ENCODE results near the gene KLHDC1. TPM values are rescaled to one million over a fixed set of nuclear protein-coding genes. Genes with fewer than 3 reads are reported as not detected.

KLHDC1 gene
- total RNA-seq, 1 donor from 2014 or later = 6.9 TPM

- Mint-ChIP-seq H3K4me1 (no peaks in the 10 kb centered on the region), H3K27me3 (no peaks in the 10 kb centered on the region), H3K27ac (no peak overlapping the region), H3K4me3 (no peak overlapping the region), H3K36me3 (ENCODE audit: low read depth) (no peaks in the 10 kb centered on the region), H3K9me3 (peaks cover 2% of the 10 kb centered on the region)
- no peak for DNase-seq
- ATAC-seq (ENCODE audit: low read depth) = no peak
- no peak for TF ChIP-seq CTCF (IDR thresholded peaks at IDR 0.05)
- ChIA-PET POLR2A (no interaction called here), CTCF (no interaction called here)
- intact Hi-C loops (cut with micrococcal nuclease) = no loop called here
These were observed 22.4 kb upstream of the KLHDC1 start for GRCh38 chr14:49670475-49670874.

GRCh38 chr14:49673586-49673985 is 19.3 kb upstream of the KLHDC1 start:
- H3K36me3 Mint-ChIP-seq (ENCODE audit: low read depth) = no peaks in the 10 kb centered on the region
- CTCF ChIA-PET = no interaction called here

GRCh38 chr14:49677643-49678042 is 15.3 kb upstream of the KLHDC1 start:
- intact Hi-C loops (cut with micrococcal nuclease) = no loop called here
- no peak for TF ChIP-seq CTCF (IDR thresholded peaks at IDR 0.05)
- POLR2A ChIA-PET = interaction anchor here (1.2 kb wide), 1 partner anchor 15 kb away, joined by 3 read pairs; the partner anchor contains the start of gene KLHDC1
- H3K27ac Mint-ChIP-seq = no peak overlapping the region
- H3K27me3 Mint-ChIP-seq = no peaks in the 10 kb centered on the region
- no peak overlapping the region for H3K4me3 Mint-ChIP-seq
- ATAC-seq (ENCODE audit: low read depth) (no peak), DNase-seq (no peak)
- CTCF ChIA-PET = no interaction called here
- no peaks in the 10 kb centered on the region for H3K4me1 Mint-ChIP-seq
- peaks cover 1% of the 10 kb centered on the region for H3K36me3 Mint-ChIP-seq (ENCODE audit: low read depth)
- H3K9me3 Mint-ChIP-seq = peaks cover 2% of the 10 kb centered on the region

More at GRCh38 chr14:49673586-49673985, 19.3 kb upstream of the KLHDC1 start:
- Mint-ChIP-seq H3K9me3 (peaks cover 2% of the 10 kb centered on the region), H3K27ac (no peak overlapping the region), H3K27me3 (no peaks in the 10 kb centered on the region), H3K4me3 (no peak overlapping the region), H3K4me1 (no peaks in the 10 kb centered on the region)
- DNase-seq (no peak), ATAC-seq (ENCODE audit: low read depth) (no peak)
- TF ChIP-seq CTCF (IDR thresholded peaks at IDR 0.05) = no peak
- intact Hi-C loops (cut with micrococcal nuclease) = no loop called here
- POLR2A ChIA-PET = no interaction called here

GRCh38 chr14:49679271-49679670 is 13.6 kb upstream of the KLHDC1 start:
- POLR2A ChIA-PET = no interaction called here
- no peaks in the 10 kb centered on the region for H3K4me1 Mint-ChIP-seq
- CTCF ChIA-PET = no interaction called here

GRCh38 chr14:49686425-49686824 is 6.5 kb upstream of the KLHDC1 start:
- ChIA-PET POLR2A (interaction anchor here (0.6 to 3.1 kb wide), 2 partner anchors 82 to 177 kb away, joined by 3 to 38 read pairs; partner anchors contain the start of gene KLHDC2), CTCF (no interaction called here)
- intact Hi-C loops (cut with micrococcal nuclease) = no loop called here
- no peaks in the 10 kb centered on the region for H3K9me3 Mint-ChIP-seq
- DNase-seq (no peak), ATAC-seq (ENCODE audit: low read depth) (no peak)
- H3K36me3 Mint-ChIP-seq (ENCODE audit: low read depth) = peaks cover 6% of the 10 kb centered on the region
- peak overlapping the region; percentile 2 for H3K4me3 Mint-ChIP-seq
- H3K4me1 Mint-ChIP-seq = peaks cover 11% of the 10 kb centered on the region
- no peak for TF ChIP-seq CTCF (IDR thresholded peaks at IDR 0.05)
- H3K27ac Mint-ChIP-seq = no peak overlapping the region
- no peaks in the 10 kb centered on the region for H3K27me3 Mint-ChIP-seq

More at GRCh38 chr14:49679271-49679670, 13.6 kb upstream of the KLHDC1 start:
- H3K36me3 Mint-ChIP-seq (ENCODE audit: low read depth) = peaks cover 2% of the 10 kb centered on the region
- H3K27me3 Mint-ChIP-seq = no peaks in the 10 kb centered on the region
- H3K27ac Mint-ChIP-seq = no peak overlapping the region
- peaks cover under 1% of the 10 kb centered on the region for H3K9me3 Mint-ChIP-seq
- H3K4me3 Mint-ChIP-seq = no peak overlapping the region
- ATAC-seq (ENCODE audit: low read depth) (no peak), DNase-seq (no peak)
- intact Hi-C loops (cut with micrococcal nuclease) = no loop called here
- TF ChIP-seq CTCF (IDR thresholded peaks at IDR 0.05) = no peak

Data from activated B cell treated with CpG ODN at 0.5 μM for 24 hours (primary cell).